ENCODE results near the gene PDK4.

DNA sequence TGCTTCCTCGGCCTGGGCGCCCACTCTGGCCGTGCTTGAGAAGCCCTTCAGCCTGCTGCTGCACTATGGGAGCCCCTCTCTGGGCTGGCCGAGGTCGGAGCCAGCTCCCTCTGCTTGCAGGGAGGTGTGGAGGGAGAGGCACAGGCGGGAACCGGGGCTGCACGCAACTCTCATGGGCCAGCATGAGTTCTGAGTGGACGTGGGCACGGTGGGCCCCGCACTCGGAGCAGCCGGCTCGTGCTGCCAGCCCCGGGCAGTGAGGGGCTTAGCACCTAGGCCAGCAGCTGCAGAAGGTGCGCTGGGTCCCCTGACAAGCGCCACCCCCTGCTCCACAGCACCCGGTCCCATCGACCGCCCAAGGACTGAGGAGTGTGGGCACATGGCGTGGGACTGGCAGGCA, 9.0 kb upstream of the PDK4 start:
- TF ChIP-seq, protein P1, sequence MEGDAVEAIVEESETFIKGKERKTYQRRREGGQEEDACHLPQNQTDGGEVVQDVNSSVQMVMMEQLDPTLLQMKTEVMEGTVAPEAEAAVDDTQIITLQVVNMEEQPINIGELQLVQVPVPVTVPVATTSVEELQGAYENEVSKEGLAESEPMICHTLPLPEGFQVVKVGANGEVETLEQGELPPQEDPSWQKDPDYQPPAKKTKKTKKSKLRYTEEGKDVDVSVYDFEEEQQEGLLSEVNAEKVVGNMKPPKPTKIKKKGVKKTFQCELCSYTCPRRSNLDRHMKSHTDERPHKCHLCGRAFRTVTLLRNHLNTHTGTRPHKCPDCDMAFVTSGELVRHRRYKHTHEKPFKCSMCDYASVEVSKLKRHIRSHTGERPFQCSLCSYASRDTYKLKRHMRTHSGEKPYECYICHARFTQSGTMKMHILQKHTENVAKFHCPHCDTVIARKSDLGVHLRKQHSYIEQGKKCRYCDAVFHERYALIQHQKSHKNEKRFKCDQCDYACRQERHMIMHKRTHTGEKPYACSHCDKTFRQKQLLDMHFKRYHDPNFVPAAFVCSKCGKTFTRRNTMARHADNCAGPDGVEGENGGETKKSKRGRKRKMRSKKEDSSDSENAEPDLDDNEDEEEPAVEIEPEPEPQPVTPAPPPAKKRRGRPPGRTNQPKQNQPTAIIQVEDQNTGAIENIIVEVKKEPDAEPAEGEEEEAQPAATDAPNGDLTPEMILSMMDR (IDR thresholded peaks at IDR 0.05; ENCODE audit: borderline replicate concordance, extremely low read depth, low read length, poor library complexity, severe bottlenecking): no peak
- TF ChIP-seq EZH2 (IDR thresholded peaks at IDR 0.05; ENCODE audit: borderline replicate concordance, low read depth, low read length, severe bottlenecking): no peak
